ENCODE measurements around the gene NEK11. TPM values are rescaled to one million over a fixed set of nuclear protein-coding genes. Genes with fewer than 3 reads are reported as not detected.

The NEK11 gene
- 1 to 10 TPM; 5.5 to 5.8 TPM for total RNA-seq

GRCh38 chr3:131026321-131027151, at the start of gene NEK11, which contains the start of gene ASTE1:
TSS of gene NEK11 (plus strand) at chr3:131026877. CDS start at chr3:131029709, 2,832 bp downstream.
TSS of gene ASTE1 (minus strand) at chr3:131026825. CDS start at chr3:131025306, 1,519 bp downstream.
- Histone ChIP-seq H3K4me1 (no peaks in the 10 kb centered on the region), H3K4me3 (peak within 1 kb of the TSS; percentile 74), H3K36me3 (no peaks in the 10 kb centered on the region), H3K9ac (ENCODE audit: low read depth in 2 of 2, low read length in 2 of 2) (peak within 1 kb of the TSS; percentile 88 to 92), H3K9me3 (no peaks in the 10 kb centered on the region), H3K27ac (peak within 1 kb of the TSS; percentile 90), H3K27me3 (no peaks in the 10 kb centered on the region)
- intact Hi-C loops (cut with DNase I), result loop anchor here (10.0 kb wide), 1 partner anchor 338 kb away; no protein-coding TSS in a partner anchor
- DNase-seq, result peak; percentile 95
- no peak for TF ChIP-seq CTCF (IDR thresholded peaks at IDR 0.05)

- H3K36me3 ChIP-seq, result peaks cover 3% of the 10 kb centered on the region
- H3K27ac ChIP-seq, result no peak overlapping the region
- H3K4me3 ChIP-seq, result no peak overlapping the region
- no peak for DNase-seq
- no peaks in the 10 kb centered on the region for H3K9me3 ChIP-seq
- H3K4me1 ChIP-seq, result no peaks in the 10 kb centered on the region
- intact Hi-C loops (cut with DNase I), result no loop called here
- no peak overlapping the region for H3K9ac ChIP-seq (ENCODE audit: low read depth in 2 of 2, low read length in 2 of 2)
- no peak for TF ChIP-seq CTCF (IDR thresholded peaks at IDR 0.05)
- no peaks in the 10 kb centered on the region for H3K27me3 ChIP-seq
Measured at GRCh38 chr3:130979117-130979516, 47.6 kb upstream of the NEK11 start.

- no peaks in the 10 kb centered on the region for H3K9me3 ChIP-seq
- peaks cover 3% of the 10 kb centered on the region for H3K36me3 ChIP-seq
- TF ChIP-seq CTCF (IDR thresholded peaks at IDR 0.05), result no peak
- H3K9ac ChIP-seq (ENCODE audit: low read depth in 2 of 2, low read length in 2 of 2), result no peak overlapping the region
- H3K27ac ChIP-seq, result no peak overlapping the region
- intact Hi-C loops (cut with DNase I), result no loop called here
- no peak overlapping the region for H3K4me3 ChIP-seq
- no peaks in the 10 kb centered on the region for H3K27me3 ChIP-seq
- DNase-seq, result no peak
- no peaks in the 10 kb centered on the region for H3K4me1 ChIP-seq
Measured at GRCh38 chr3:130981469-130981868, 45.2 kb upstream of the NEK11 start.

- H3K36me3 ChIP-seq, result no peaks in the 10 kb centered on the region
- H3K9ac ChIP-seq (ENCODE audit: low read depth in 2 of 2, low read length in 2 of 2), result no peak overlapping the region
- no peaks in the 10 kb centered on the region for H3K4me1 ChIP-seq
- H3K27ac ChIP-seq, result no peak overlapping the region
- intact Hi-C loops (cut with DNase I), result no loop called here
- H3K27me3 ChIP-seq, result no peaks in the 10 kb centered on the region
- H3K9me3 ChIP-seq, result no peaks in the 10 kb centered on the region
- no peak for TF ChIP-seq CTCF (IDR thresholded peaks at IDR 0.05)
- no peak overlapping the region for H3K4me3 ChIP-seq
- DNase-seq, result no peak
Measured at GRCh38 chr3:130990282-130990681, 36.4 kb upstream of the NEK11 start.

- Histone ChIP-seq H3K27me3 (no peaks in the 10 kb centered on the region), H3K4me3 (no peak overlapping the region), H3K9ac (ENCODE audit: low read depth in 2 of 2, low read length in 2 of 2) (no peak overlapping the region), H3K4me1 (no peaks in the 10 kb centered on the region), H3K36me3 (no peaks in the 10 kb centered on the region), H3K9me3 (no peaks in the 10 kb centered on the region), H3K27ac (no peak overlapping the region)
- TF ChIP-seq CTCF (IDR thresholded peaks at IDR 0.05), result no peak
- no peak for DNase-seq
- intact Hi-C loops (cut with DNase I), result no loop called here
Measured at GRCh38 chr3:130991126-130991525, 35.6 kb upstream of the NEK11 start.

All from colonic mucosa (tissue), 4 donors.